Myocyte (in vitro differentiated cells): ENCODE results near the gene ABHD8. TPM values are rescaled to one million over a fixed set of nuclear protein-coding genes. Genes with fewer than 3 reads are reported as not detected.

ENCODE experiments used
- DNase-seq: peaks from one replicate; pipeline ENCODE4 v3.0.0-alpha.2; 2012; ENCODE audit warnings: low read depth
- total RNA-seq: library from RNA; depleted of rRNA; stranded (reverse); fragments of >200 nt; gene quantifications from 2 replicates; pipeline ENCODE4 v1.2.3, GENCODE V29; 2014

The ABHD8 gene
- total RNA-seq, 1 donor from 2014 or later, result 24.8 TPM

GRCh38 chr19:17266975-17267788 is 36.0 kb downstream of the ABHD8 start, which contains the start of gene BABAM1:
TSS of gene BABAM1 (plus strand) at chr19:17267443. CDS start at chr19:17268807, 1,364 bp downstream.
- peak; percentile 99 for DNase-seq

GRCh38 chr19:17266589-17266974 is 36.6 kb downstream of the ABHD8 start:
- no peak for DNase-seq

GRCh38 chr19:17266026-17266425 is 37.2 kb downstream of the ABHD8 start:
- DNase-seq, result no peak

- DNase-seq, result no peak
Measured at GRCh38 chr19:17264641-17264979, 38.6 kb downstream of the ABHD8 start, which contains the start of gene USHBP1. TSS of gene USHBP1 (minus strand) at chr19:17264745. CDS start at chr19:17264299, 446 bp downstream.

- DNase-seq, result no peak
Measured at GRCh38 chr19:17263712-17264640, 39.2 kb downstream of the ABHD8 start.

- no peak for DNase-seq
Measured at GRCh38 chr19:17262557-17262956, 40.7 kb downstream of the ABHD8 start.

- DNase-seq, result peak; percentile 57
Measured at GRCh38 chr19:17260842-17261325, 42.3 kb downstream of the ABHD8 start.

GRCh38 chr19:17259934-17260333 is 43.3 kb downstream of the ABHD8 start:
- DNase-seq, result no peak

- peak; percentile 41 for DNase-seq
Measured at GRCh38 chr19:17259118-17259780, 44.0 kb downstream of the ABHD8 start.

GRCh38 chr19:17256130-17256529 is 47.1 kb downstream of the ABHD8 start:
- DNase-seq, result no peak

- DNase-seq, result peak; percentile 70
Measured at GRCh38 chr19:17255150-17255621, 48.0 kb downstream of the ABHD8 start.

- no peak for DNase-seq
Measured at GRCh38 chr19:17254636-17255035, 48.6 kb downstream of the ABHD8 start.

- no peak for DNase-seq
Measured at GRCh38 chr19:17249887-17250548, 53.2 kb downstream of the ABHD8 start.

- DNase-seq, result peak; percentile 40
Measured at GRCh38 chr19:17248011-17248776, 55.0 kb downstream of the ABHD8 start.

GRCh38 chr19:17246681-17247425 is 56.4 kb downstream of the ABHD8 start:
- DNase-seq, result no peak

- DNase-seq, result no peak
Measured at GRCh38 chr19:17245535-17245984, 57.7 kb downstream of the ABHD8 start, which contains the start of gene NR2F6. TSS of gene NR2F6 (minus strand) at chr19:17245919. CDS start at chr19:17245220, 699 bp downstream.

GRCh38 chr19:17244618-17245534 is 58.3 kb downstream of the ABHD8 start:
- no peak for DNase-seq
